IMR-90 (cell line): ENCODE measurements around the gene TOP3B. TPM values are rescaled to one million over a fixed set of nuclear protein-coding genes. Genes with fewer than 3 reads are reported as not detected.

Source experiments
- ATAC-seq: fragments of 200-7000 bp; cut with Tn5 transposase; 2 replicates; pipeline ENCODE4 v1.9.1; 2020; ENCODE audit warnings: low read depth, mild to moderate bottlenecking, moderate library complexity
- BruUV-seq: library from RNA; stranded (reverse); fragments of 400-500 nt; replicated peaks from 2 replicates; lab custom pipeline; 2021; lab: Mats Ljungman, UMichigan
- CTCF ChIA-PET: fragments of 300-600 bp; formaldehyde crosslinking; extraction: SDS; loops from one replicate; lab custom pipeline; 2021; ENCODE audit warnings: antibody characterized with exemption; lab: Yijun Ruan, JAX
- POLR2A ChIA-PET: fragments of 300-600 bp; sonication (Branson Sonifier 250); formaldehyde crosslinking; loops from one replicate; lab custom pipeline; 2022; ENCODE audit warnings: antibody characterized with exemption; ENCODE audit not compliant: unreplicated experiment; lab: Charles Lee
- DNase-seq: peaks from one replicate; pipeline ENCODE4 v3.0.0; 2013
- H2AFZ ChIP-seq: replicated peaks from 2 replicates; pipeline ENCODE3; 2013; ENCODE audit warnings: low read length, mild to moderate bottlenecking; ENCODE audit not compliant: poor library complexity
- H2AK5ac ChIP-seq: 2 replicates; pipeline ENCODE4 v1.6.1; 2013; ENCODE audit warnings: low read depth, low read length, inconsistent platforms
- H2AK9ac ChIP-seq: replicated peaks from 2 replicates; pipeline ENCODE3; 2013; ENCODE audit warnings: mild to moderate bottlenecking, low read depth, low read length, moderate library complexity; ENCODE audit not compliant: poor library complexity
- H2BK120ac ChIP-seq: 2 replicates; pipeline ENCODE4 v1.6.1; 2013; ENCODE audit warnings: low read depth, low read length, inconsistent platforms
- H2BK15ac ChIP-seq: 3 replicates; pipeline ENCODE4 v1.6.1; 2013; ENCODE audit warnings: low read depth, low read length, inconsistent platforms
- H2BK20ac ChIP-seq: 2 replicates; pipeline ENCODE4 v1.6.1; 2013; ENCODE audit warnings: low read depth, mild to moderate bottlenecking, inconsistent platforms, low read length, moderate library complexity
- H2BK5ac ChIP-seq: 2 replicates; pipeline ENCODE4 v1.6.1; 2013; ENCODE audit warnings: mild to moderate bottlenecking, low read depth, low read length, inconsistent platforms; ENCODE audit not compliant: poor library complexity, severe bottlenecking
- H3K14ac ChIP-seq: replicated peaks from 2 replicates; pipeline ENCODE4 v1.6.1; 2013; ENCODE audit warnings: low read depth, low read length, inconsistent platforms
- H3K18ac ChIP-seq: 2 replicates; pipeline ENCODE4 v1.6.1; 2013; ENCODE audit warnings: low read depth, low read length, control low read depth
- H3K23ac ChIP-seq: 2 replicates; pipeline ENCODE4 v1.6.1; 2013; ENCODE audit warnings: low read depth, low read length, inconsistent platforms
- H3K27ac ChIP-seq: 2 replicates; pipeline ENCODE4 v1.5.1; 2013; ENCODE audit warnings: mild to moderate bottlenecking, control low read depth, low read length; ENCODE audit not compliant: insufficient read depth
- H3K27me3 ChIP-seq: 2 replicates; pipeline ENCODE4 v1.6.1; 2013; ENCODE audit warnings: low read length; ENCODE audit not compliant: control insufficient read depth, insufficient read depth
- H3K36me3 ChIP-seq: 2 replicates; pipeline ENCODE4 v1.6.1; 2013; ENCODE audit warnings: low read length, mixed read lengths; ENCODE audit not compliant: control insufficient read depth, insufficient read depth
- H3K4ac ChIP-seq: 2 replicates; pipeline ENCODE4 v1.6.1; 2013; ENCODE audit warnings: low read depth, low read length, inconsistent platforms
- H3K4me1 ChIP-seq: 2 replicates; pipeline ENCODE4 v1.6.1; 2013; ENCODE audit warnings: low read length, mixed read lengths; ENCODE audit not compliant: control insufficient read depth, insufficient read depth
- H3K4me2 ChIP-seq: 2 replicates; pipeline ENCODE4 v1.6.1; 2013; ENCODE audit warnings: low read depth, mild to moderate bottlenecking, control low read depth, low read length, moderate library complexity
- H3K4me3 ChIP-seq: 2 replicates; pipeline ENCODE4 v1.5.1; 2013; ENCODE audit warnings: low read depth, mild to moderate bottlenecking, control low read depth, low read length, moderate library complexity; ENCODE audit not compliant: insufficient read depth
- H3K56ac ChIP-seq: 2 replicates; pipeline ENCODE4 v1.6.1; 2013; ENCODE audit warnings: low read length, inconsistent platforms; ENCODE audit not compliant: insufficient read depth; ENCODE audit errors: extremely low read depth
- H3K79me1 ChIP-seq, 2 experiments: 2 replicates each; pipeline ENCODE4 v1.6.1; 2013; ENCODE audit warnings: low read length in 2 of 2, inconsistent platforms in 1 of 2, low read depth in 1 of 2
- H3K9ac ChIP-seq: 2 replicates; pipeline ENCODE4 v1.6.1; 2013; ENCODE audit warnings: low read depth, low read length, control low read depth
- H3K9me1 ChIP-seq: 2 replicates; pipeline ENCODE4 v1.6.1; 2013; ENCODE audit warnings: low read length, inconsistent platforms; ENCODE audit not compliant: insufficient read depth
- H3K9me3 ChIP-seq: 2 replicates; pipeline ENCODE4 v1.6.1; 2013; ENCODE audit warnings: low read length; ENCODE audit not compliant: control insufficient read depth, insufficient read depth
- H4K20me1 ChIP-seq: 2 replicates; pipeline ENCODE4 v1.6.1; 2013; ENCODE audit warnings: low read length, inconsistent platforms; ENCODE audit not compliant: insufficient read depth
- H4K5ac ChIP-seq: 2 replicates; pipeline ENCODE4 v1.6.1; 2013; ENCODE audit warnings: mild to moderate bottlenecking, low read depth, low read length, control low read depth
- H4K8ac ChIP-seq, 2 experiments: 2 replicates each; pipeline ENCODE4 v1.6.1; 2013; ENCODE audit warnings: low read depth in 2 of 2, low read length in 2 of 2, control low read depth in 1 of 2, inconsistent platforms in 1 of 2
- H4K91ac ChIP-seq: 2 replicates; pipeline ENCODE4 v1.6.1; 2013; ENCODE audit warnings: low read depth, low read length, inconsistent platforms; ENCODE audit not compliant: insufficient read depth
- MAFK ChIP-seq: IDR thresholded peaks from 2 replicates; pipeline ENCODE4 v1.6.1; 2012; ENCODE audit warnings: low read depth, low read length, improper control_type of control experiment
- USF2 ChIP-seq: fragments of 150-350 bp; IDR thresholded peaks from 2 replicates; pipeline ENCODE4 v1.6.1; 2017; ENCODE audit warnings: mild to moderate bottlenecking, antibody characterized with exemption, low read length, low read depth
- WGBS, 2 experiments: methylation state at CpG; one replicate each; pipeline versions ENCODE4 v1.1.5 to v1.1.7; 2013; ENCODE audit warnings: missing lambda C conversion rate in 2 of 2; ENCODE audit not compliant: insufficient read length in 1 of 2; ENCODE audit errors: extremely low coverage in 2 of 2; 5-methylcytosine and 5-hydroxymethylcytosine counted together
- dilution Hi-C: fragments of 300-500 bp; cut with HindIII; formaldehyde crosslinking; loops from one replicate; pipeline ENCODE4 v1.14.3; 2018; ENCODE audit warnings: low sequenced_read_pairs; ENCODE audit not compliant: unreplicated experiment
- in situ Hi-C: fragments of 300-500 bp; cut with MboI; formaldehyde crosslinking; loops from 3 replicates; pipeline ENCODE4 v1.14.3; 2019; ENCODE audit warnings: low sequenced_read_pairs, inconsistent platforms, mixed read lengths
- intact Hi-C: fragments of 100-400 bp; cut with micrococcal nuclease; formaldehyde crosslinking; loops from 2 replicates; pipeline ENCODE4 v1.10.0; 2022
- polyA plus RNA-seq, 3 experiments: library from polyadenylated mRNA; depleted of rRNA; stranded (reverse); fragments of >200 nt; gene quantifications; 2 replicates each; pipeline ENCODE4 v1.2.3, GENCODE V29; 2012; ENCODE audit warnings: low replicate concordance in 1 of 3
- total RNA-seq: library from RNA; depleted of rRNA; stranded (reverse); fragments of >200 nt; gene quantifications from 2 replicates; pipeline ENCODE4 v1.2.3, GENCODE V29; 2012

TOP3B gene
- total and polyA plus RNA-seq, 2 of the 4 experiments (the other 2 are of a cell fraction): 23.0 to 23.5 TPM

- H2AK5ac ChIP-seq: no peak overlapping the region
- H3K18ac ChIP-seq: no peak overlapping the region
- no peak overlapping the region for H2AFZ ChIP-seq
- no peak overlapping the region for H3K27ac ChIP-seq
- dilution Hi-C loops (no loop called here), intact Hi-C loops (no loop called here), in situ Hi-C loops (no loop called here)
- H2BK20ac ChIP-seq: no peak overlapping the region
- DNase-seq (no peak), ATAC-seq (no peak)
- no peak overlapping the region for H3K4me2 ChIP-seq
- ChIA-PET POLR2A (no interaction called here), CTCF (no interaction called here)
- peaks cover 10 to 59% of the 10 kb centered on the region in 2 experiments for H3K79me1 ChIP-seq
- H4K91ac ChIP-seq: no peak overlapping the region
- no peak overlapping the region for H3K23ac ChIP-seq
- H3K9me3 ChIP-seq: no peaks in the 10 kb centered on the region
- H4K5ac ChIP-seq: no peak overlapping the region
- no peak overlapping the region for H2BK15ac ChIP-seq
- no peak overlapping the region for H3K4me3 ChIP-seq
- no peak overlapping the region for H3K56ac ChIP-seq
- H2BK5ac ChIP-seq: no peak overlapping the region
- peaks cover 46% of the 10 kb centered on the region for H3K36me3 ChIP-seq
- peaks cover 17% of the 10 kb centered on the region for H3K4me1 ChIP-seq
- WGBS, 2 experiments: 96% methylated on average over 13 of the region's 23 CpGs; no CpG with 5 or more reads in 1 of the 2 experiments
- no peak overlapping the region for H2AK9ac ChIP-seq
- H3K14ac ChIP-seq: no peak overlapping the region
- H3K27me3 ChIP-seq: no peaks in the 10 kb centered on the region
- no TSS peak for BruUV-seq
- peaks cover 7% of the 10 kb centered on the region; the same call in 1 of the 2 replicates for H4K20me1 ChIP-seq
- no peak overlapping the region for H4K8ac ChIP-seq
- H3K4ac ChIP-seq: no peak overlapping the region
- TF ChIP-seq USF2 (no peak), MAFK (no peak)
- H3K9ac ChIP-seq: no peak overlapping the region
- H2BK120ac ChIP-seq: no peak overlapping the region
- H3K9me1 ChIP-seq: peaks cover 3% of the 10 kb centered on the region; the same call in 1 of the 2 replicates
Observed at GRCh38 chr22:21933413-21933812, 49.2 kb downstream of the TOP3B start.
